WTC11 (cell line): ENCODE results near the gene EXOC4. TPM values are rescaled to one million over a fixed set of nuclear protein-coding genes. Genes with fewer than 3 reads are reported as not detected.

Experiments
- ATAC-seq: fragments of 200-7000 bp; cut with Tn5 transposase; 2 replicates; pipeline ENCODE4 v1.10.0; 2021; ENCODE audit warnings: mild to moderate bottlenecking, moderate library complexity
- CTCF ChIA-PET: fragments of 300-600 bp; sonication (Branson Sonifier 250); formaldehyde crosslinking; loops from one replicate; lab custom pipeline; 2021; ENCODE audit warnings: antibody characterized with exemption; lab: Charles Lee
- POLR2A ChIA-PET: fragments of 350-600 bp; sonication (Branson Sonifier 250); formaldehyde crosslinking; loops from one replicate; lab custom pipeline; 2021; ENCODE audit warnings: antibody characterized with exemption; lab: Charles Lee
- DNase-seq: peaks from one replicate; pipeline ENCODE4 v3.0.0; 2021; ENCODE audit warnings: low spot score
- H3K27ac Mint-ChIP-seq: 2 replicates; pipeline ENCODE4 v1.8.0; 2021; ENCODE audit warnings: mixed read lengths
- H3K27me3 Mint-ChIP-seq: 2 replicates; pipeline ENCODE4 v1.8.0; 2021; ENCODE audit warnings: low read depth, mild to moderate bottlenecking, moderate library complexity, mixed read lengths
- H3K36me3 Mint-ChIP-seq: 2 replicates; pipeline ENCODE4 v1.8.0; 2021; ENCODE audit warnings: mixed read lengths
- H3K4me1 Mint-ChIP-seq: 2 replicates; pipeline ENCODE4 v1.8.0; 2022; ENCODE audit warnings: mixed read lengths
- H3K4me3 Mint-ChIP-seq: 2 replicates; pipeline ENCODE4 v1.8.0; 2021; ENCODE audit warnings: mild to moderate bottlenecking, moderate library complexity, mixed read lengths
- H3K9me3 Mint-ChIP-seq: 2 replicates; pipeline ENCODE4 v1.8.0; 2021; ENCODE audit warnings: mixed read lengths
- ELF4 ChIP-seq: sonication (generic); formaldehyde crosslinking; IDR thresholded peaks from 2 replicates; pipeline ENCODE4 v1.8.1; 2022; ENCODE audit warnings: low read depth, mild to moderate bottlenecking, moderate library complexity, missing genetic modification reagents
- ETV6 ChIP-seq: sonication (generic); formaldehyde crosslinking; IDR thresholded peaks from 2 replicates; pipeline ENCODE4 v1.8.1; 2022; ENCODE audit warnings: mild to moderate bottlenecking, missing genetic modification reagents
- HMGA2 ChIP-seq: fragments of 250-450 bp; sonication (Bioruptor Pico); IDR thresholded peaks from 2 replicates; pipeline ENCODE4 v1.4.0; 2021; ENCODE audit warnings: mild to moderate bottlenecking, moderate library complexity
- IRF2 ChIP-seq: sonication (generic); formaldehyde crosslinking; IDR thresholded peaks from 2 replicates; pipeline ENCODE4 v1.8.0; 2022; ENCODE audit warnings: low read depth, missing genetic modification reagents, borderline replicate concordance
- MYBL2 ChIP-seq: sonication (generic); formaldehyde crosslinking; IDR thresholded peaks from 2 replicates; pipeline ENCODE4 v1.8.1; 2023; ENCODE audit warnings: mild to moderate bottlenecking, moderate library complexity, missing genetic modification reagents
- NFE2L1 ChIP-seq: sonication (generic); formaldehyde crosslinking; IDR thresholded peaks from 2 replicates; pipeline ENCODE4 v1.8.1; 2023; ENCODE audit warnings: missing genetic modification reagents
- TEAD4 ChIP-seq: sonication (generic); formaldehyde crosslinking; IDR thresholded peaks from 2 replicates; pipeline ENCODE4 v1.8.0; 2022; ENCODE audit warnings: mild to moderate bottlenecking, missing genetic modification reagents
- ZNF232 ChIP-seq: sonication (generic); formaldehyde crosslinking; IDR thresholded peaks from 2 replicates; pipeline ENCODE4 v1.8.0; 2022; ENCODE audit warnings: mild to moderate bottlenecking, missing genetic modification reagents
- ZNF263 ChIP-seq: sonication (generic); formaldehyde crosslinking; IDR thresholded peaks from 2 replicates; pipeline ENCODE4 v1.8.1; 2022; ENCODE audit warnings: low read depth, mild to moderate bottlenecking, moderate library complexity, missing genetic modification reagents
- total RNA-seq: library from RNA; stranded (reverse); gene quantifications from 3 replicates; pipeline ENCODE4 v1.2.3, GENCODE V29; 2021
- TF ChIP-seq, protein P1 (sequence below): fragments of 250-450 bp; sonication (Bioruptor Pico); IDR thresholded peaks from 2 replicates; pipeline ENCODE4 v1.9.0; 2021; ENCODE audit warnings: mild to moderate bottlenecking, borderline replicate concordance
- TF ChIP-seq, protein P2 (sequence below): sonication (generic); formaldehyde crosslinking; IDR thresholded peaks from 2 replicates; pipeline ENCODE4 v1.8.1; 2022; ENCODE audit warnings: mild to moderate bottlenecking, moderate library complexity, missing genetic modification reagents
- TF ChIP-seq, protein P3 (sequence below): sonication (generic); formaldehyde crosslinking; IDR thresholded peaks from 2 replicates; pipeline ENCODE4 v1.8.1; 2022; ENCODE audit warnings: low read depth, missing genetic modification reagents, borderline replicate concordance
- TF ChIP-seq, protein P4 (sequence below): fragments of 250-450 bp; sonication (Bioruptor Pico); conservative IDR thresholded peaks from 2 replicates; pipeline ENCODE4 v1.9.0; 2021; ENCODE audit warnings: mild to moderate bottlenecking
- TF ChIP-seq, protein P5 (sequence below): fragments of 250-450 bp; sonication (Bioruptor Pico); IDR thresholded peaks from 2 replicates; pipeline ENCODE4 v1.8.0; 2021; ENCODE audit warnings: mild to moderate bottlenecking
- TF ChIP-seq, protein P6 (sequence below): fragments of 250-450 bp; sonication (Bioruptor Pico); IDR thresholded peaks from 2 replicates; pipeline ENCODE4 v1.9.0; 2021; ENCODE audit warnings: moderate library complexity, mild to moderate bottlenecking, inconsistent platforms, borderline replicate concordance
- TF ChIP-seq, protein P7 (sequence below): sonication (generic); formaldehyde crosslinking; IDR thresholded peaks from 2 replicates; pipeline ENCODE4 v1.8.0; 2022; ENCODE audit warnings: mild to moderate bottlenecking, missing genetic modification reagents
- TF ChIP-seq, protein P8 (sequence below): sonication (generic); formaldehyde crosslinking; IDR thresholded peaks from 2 replicates; pipeline ENCODE4 v1.8.1; 2023; ENCODE audit warnings: mild to moderate bottlenecking, missing genetic modification reagents
- TF ChIP-seq, protein P9 (sequence below): sonication (generic); formaldehyde crosslinking; IDR thresholded peaks from 2 replicates; pipeline ENCODE4 v1.8.1; 2022; ENCODE audit warnings: missing genetic modification reagents, borderline replicate concordance

EXOC4 gene
- total RNA-seq, 1 experiment from 2014 or later: 62.0 TPM

DNA sequence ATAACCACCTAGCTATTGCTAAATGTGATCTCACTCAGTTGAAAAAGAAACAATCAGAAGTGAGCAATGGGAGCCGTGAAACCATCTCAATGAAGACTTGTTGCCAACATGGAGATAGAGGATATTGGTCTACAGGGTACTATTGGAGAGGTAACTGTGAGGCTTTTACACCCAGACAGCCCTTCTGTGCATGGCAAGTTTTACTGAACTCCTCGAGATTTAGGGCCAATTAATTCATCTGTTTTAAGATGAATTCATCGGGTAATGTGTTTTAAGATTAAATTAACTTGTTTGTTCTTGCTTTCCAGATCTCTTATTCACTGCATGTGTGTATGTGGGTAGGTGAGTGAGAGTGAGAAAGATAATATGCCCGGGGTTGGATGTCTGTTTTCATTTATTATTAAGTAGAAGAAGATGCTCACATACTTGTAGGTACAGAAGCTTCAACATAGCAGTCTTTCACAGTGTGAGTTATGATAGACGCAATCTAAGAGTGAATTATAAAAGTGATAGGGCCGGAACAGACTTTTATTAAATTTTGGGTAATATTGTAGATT lies 323.8 kb downstream of the EXOC4 start:
- H3K4me1 Mint-ChIP-seq: peaks cover 17% of the 10 kb centered on the region
- H3K36me3 Mint-ChIP-seq: peaks cover 2% of the 10 kb centered on the region; the same call in 1 of the 2 replicates
- H3K9me3 Mint-ChIP-seq: no peaks in the 10 kb centered on the region
- no peak overlapping the region for H3K4me3 Mint-ChIP-seq
- ChIA-PET CTCF (interaction anchor here (1.2 kb wide), 1 partner anchor 13 kb away, joined by 3 read pairs; no protein-coding TSS in a partner anchor), POLR2A (no interaction called here)
- no peak for DNase-seq
- TF ChIP-seq TEAD4 (CRISPR knock-in tag) (no peak), NFE2L1 (CRISPR knock-in tag) (no peak), IRF2 (CRISPR knock-in tag) (no peak), HMGA2 (no peak), ZNF232 (CRISPR knock-in tag) (no peak), ELF4 (CRISPR knock-in tag) (no peak)
- TF ChIP-seq, protein P1, sequence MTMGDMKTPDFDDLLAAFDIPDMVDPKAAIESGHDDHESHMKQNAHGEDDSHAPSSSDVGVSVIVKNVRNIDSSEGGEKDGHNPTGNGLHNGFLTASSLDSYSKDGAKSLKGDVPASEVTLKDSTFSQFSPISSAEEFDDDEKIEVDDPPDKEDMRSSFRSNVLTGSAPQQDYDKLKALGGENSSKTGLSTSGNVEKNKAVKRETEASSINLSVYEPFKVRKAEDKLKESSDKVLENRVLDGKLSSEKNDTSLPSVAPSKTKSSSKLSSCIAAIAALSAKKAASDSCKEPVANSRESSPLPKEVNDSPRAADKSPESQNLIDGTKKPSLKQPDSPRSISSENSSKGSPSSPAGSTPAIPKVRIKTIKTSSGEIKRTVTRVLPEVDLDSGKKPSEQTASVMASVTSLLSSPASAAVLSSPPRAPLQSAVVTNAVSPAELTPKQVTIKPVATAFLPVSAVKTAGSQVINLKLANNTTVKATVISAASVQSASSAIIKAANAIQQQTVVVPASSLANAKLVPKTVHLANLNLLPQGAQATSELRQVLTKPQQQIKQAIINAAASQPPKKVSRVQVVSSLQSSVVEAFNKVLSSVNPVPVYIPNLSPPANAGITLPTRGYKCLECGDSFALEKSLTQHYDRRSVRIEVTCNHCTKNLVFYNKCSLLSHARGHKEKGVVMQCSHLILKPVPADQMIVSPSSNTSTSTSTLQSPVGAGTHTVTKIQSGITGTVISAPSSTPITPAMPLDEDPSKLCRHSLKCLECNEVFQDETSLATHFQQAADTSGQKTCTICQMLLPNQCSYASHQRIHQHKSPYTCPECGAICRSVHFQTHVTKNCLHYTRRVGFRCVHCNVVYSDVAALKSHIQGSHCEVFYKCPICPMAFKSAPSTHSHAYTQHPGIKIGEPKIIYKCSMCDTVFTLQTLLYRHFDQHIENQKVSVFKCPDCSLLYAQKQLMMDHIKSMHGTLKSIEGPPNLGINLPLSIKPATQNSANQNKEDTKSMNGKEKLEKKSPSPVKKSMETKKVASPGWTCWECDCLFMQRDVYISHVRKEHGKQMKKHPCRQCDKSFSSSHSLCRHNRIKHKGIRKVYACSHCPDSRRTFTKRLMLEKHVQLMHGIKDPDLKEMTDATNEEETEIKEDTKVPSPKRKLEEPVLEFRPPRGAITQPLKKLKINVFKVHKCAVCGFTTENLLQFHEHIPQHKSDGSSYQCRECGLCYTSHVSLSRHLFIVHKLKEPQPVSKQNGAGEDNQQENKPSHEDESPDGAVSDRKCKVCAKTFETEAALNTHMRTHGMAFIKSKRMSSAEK: no peak
- TF ChIP-seq, protein P2, sequence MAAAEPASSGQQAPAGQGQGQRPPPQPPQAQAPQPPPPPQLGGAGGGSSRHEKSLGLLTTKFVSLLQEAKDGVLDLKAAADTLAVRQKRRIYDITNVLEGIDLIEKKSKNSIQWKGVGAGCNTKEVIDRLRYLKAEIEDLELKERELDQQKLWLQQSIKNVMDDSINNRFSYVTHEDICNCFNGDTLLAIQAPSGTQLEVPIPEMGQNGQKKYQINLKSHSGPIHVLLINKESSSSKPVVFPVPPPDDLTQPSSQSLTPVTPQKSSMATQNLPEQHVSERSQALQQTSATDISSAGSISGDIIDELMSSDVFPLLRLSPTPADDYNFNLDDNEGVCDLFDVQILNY: no peak
- no peak for ATAC-seq
- H3K27ac Mint-ChIP-seq: no peak overlapping the region
- no peaks in the 10 kb centered on the region for H3K27me3 Mint-ChIP-seq

DNA sequence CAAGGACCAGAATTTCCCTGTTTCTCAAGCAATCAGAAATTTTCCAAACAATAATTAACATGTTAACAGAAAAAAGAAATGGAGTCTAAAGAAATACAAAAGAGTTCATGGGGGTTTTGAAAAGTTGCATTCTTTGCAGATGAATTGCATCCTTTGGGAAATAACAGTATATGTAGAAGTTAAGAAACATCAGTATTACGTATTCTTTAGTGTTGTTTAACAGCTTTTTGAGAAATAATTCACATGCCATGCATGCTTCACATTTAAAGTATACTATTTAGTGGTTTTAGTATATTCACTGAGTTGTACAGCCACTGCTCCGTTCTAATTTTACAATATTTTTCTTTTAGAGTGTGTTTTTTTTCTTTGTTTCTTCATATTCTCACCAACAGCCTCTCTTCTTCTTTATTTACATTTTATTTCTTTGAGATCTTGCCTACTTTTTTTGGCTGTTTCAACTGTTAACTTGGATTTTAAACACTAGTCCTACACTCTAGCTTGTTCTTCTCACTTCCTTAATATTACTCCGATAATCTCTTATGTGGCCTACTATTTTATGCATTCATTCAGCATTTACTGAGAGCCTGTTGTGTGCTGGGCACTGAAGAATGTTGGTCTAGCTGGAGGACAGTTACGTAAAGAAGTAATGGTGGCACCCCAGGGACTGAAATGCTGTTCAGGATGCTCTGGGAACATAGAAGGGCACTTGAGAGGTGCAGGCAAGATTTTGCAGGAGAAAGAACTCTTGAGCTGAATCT lies 330.1 kb downstream of the EXOC4 start:
- H3K4me3 Mint-ChIP-seq: no peak overlapping the region
- DNase-seq: no peak
- ChIA-PET POLR2A (no interaction called here), CTCF (interaction anchor here (0.5 kb wide), 1 partner anchor 26 kb away, joined by 3 read pairs; no protein-coding TSS in a partner anchor)
- H3K4me1 Mint-ChIP-seq: peaks cover 24% of the 10 kb centered on the region
- H3K36me3 Mint-ChIP-seq: peaks cover 6% of the 10 kb centered on the region
- TF ChIP-seq, protein P3, sequence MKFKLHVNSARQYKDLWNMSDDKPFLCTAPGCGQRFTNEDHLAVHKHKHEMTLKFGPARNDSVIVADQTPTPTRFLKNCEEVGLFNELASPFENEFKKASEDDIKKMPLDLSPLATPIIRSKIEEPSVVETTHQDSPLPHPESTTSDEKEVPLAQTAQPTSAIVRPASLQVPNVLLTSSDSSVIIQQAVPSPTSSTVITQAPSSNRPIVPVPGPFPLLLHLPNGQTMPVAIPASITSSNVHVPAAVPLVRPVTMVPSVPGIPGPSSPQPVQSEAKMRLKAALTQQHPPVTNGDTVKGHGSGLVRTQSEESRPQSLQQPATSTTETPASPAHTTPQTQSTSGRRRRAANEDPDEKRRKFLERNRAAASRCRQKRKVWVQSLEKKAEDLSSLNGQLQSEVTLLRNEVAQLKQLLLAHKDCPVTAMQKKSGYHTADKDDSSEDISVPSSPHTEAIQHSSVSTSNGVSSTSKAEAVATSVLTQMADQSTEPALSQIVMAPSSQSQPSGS (CRISPR knock-in tag): no peak
- TF ChIP-seq ZNF263 (CRISPR knock-in tag): no peak
- TF ChIP-seq, protein P4, sequence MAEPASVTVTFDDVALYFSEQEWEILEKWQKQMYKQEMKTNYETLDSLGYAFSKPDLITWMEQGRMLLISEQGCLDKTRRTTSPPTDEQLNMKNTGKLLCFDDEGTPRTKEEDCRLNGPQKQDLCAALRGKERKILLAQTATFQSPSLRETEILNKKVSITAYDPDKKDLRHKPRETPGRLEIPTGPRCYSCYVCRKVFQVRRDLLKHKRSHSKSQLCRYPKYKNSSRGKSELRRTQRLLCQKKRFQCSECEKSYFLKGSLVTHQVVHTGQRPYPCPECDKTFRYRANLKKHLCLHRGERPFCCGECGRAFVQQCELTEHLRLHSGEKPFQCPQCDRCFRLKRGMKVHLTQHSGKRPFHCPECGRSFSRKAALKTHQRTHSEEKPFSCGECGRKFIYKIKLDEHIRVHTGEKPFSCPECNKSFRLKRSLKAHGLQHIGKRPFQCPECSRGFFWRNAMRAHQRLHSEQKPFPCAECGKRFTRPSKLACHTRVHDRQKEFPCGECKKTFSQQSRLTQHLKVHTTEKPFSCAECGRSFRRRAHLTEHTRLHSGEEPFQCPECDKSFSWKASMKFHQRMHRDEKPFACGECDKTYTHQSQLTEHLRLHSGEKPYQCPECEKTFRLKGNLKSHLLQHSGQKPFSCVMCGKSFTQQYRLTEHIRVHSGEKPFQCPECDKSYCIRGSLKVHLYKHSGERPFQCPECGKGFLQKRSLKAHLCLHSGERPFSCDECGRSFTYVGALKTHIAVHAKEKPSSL (CRISPR knock-in tag): no peak
- TF ChIP-seq, protein P5, sequence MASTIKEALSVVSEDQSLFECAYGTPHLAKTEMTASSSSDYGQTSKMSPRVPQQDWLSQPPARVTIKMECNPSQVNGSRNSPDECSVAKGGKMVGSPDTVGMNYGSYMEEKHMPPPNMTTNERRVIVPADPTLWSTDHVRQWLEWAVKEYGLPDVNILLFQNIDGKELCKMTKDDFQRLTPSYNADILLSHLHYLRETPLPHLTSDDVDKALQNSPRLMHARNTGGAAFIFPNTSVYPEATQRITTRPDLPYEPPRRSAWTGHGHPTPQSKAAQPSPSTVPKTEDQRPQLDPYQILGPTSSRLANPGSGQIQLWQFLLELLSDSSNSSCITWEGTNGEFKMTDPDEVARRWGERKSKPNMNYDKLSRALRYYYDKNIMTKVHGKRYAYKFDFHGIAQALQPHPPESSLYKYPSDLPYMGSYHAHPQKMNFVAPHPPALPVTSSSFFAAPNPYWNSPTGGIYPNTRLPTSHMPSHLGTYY (CRISPR knock-in tag): no peak
- TF ChIP-seq, protein P6, sequence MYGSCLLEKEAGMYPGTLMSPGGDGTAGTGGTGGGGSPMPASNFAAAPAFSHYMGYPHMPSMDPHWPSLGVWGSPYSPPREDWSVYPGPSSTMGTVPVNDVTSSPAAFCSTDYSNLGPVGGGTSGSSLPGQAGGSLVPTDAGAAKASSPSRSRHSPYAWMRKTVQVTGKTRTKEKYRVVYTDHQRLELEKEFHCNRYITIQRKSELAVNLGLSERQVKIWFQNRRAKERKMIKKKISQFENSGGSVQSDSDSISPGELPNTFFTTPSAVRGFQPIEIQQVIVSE (CRISPR knock-in tag): no peak
- TF ChIP-seq, protein P7, sequence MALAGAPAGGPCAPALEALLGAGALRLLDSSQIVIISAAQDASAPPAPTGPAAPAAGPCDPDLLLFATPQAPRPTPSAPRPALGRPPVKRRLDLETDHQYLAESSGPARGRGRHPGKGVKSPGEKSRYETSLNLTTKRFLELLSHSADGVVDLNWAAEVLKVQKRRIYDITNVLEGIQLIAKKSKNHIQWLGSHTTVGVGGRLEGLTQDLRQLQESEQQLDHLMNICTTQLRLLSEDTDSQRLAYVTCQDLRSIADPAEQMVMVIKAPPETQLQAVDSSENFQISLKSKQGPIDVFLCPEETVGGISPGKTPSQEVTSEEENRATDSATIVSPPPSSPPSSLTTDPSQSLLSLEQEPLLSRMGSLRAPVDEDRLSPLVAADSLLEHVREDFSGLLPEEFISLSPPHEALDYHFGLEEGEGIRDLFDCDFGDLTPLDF (CRISPR knock-in tag): no peak
- TF ChIP-seq, protein P8, sequence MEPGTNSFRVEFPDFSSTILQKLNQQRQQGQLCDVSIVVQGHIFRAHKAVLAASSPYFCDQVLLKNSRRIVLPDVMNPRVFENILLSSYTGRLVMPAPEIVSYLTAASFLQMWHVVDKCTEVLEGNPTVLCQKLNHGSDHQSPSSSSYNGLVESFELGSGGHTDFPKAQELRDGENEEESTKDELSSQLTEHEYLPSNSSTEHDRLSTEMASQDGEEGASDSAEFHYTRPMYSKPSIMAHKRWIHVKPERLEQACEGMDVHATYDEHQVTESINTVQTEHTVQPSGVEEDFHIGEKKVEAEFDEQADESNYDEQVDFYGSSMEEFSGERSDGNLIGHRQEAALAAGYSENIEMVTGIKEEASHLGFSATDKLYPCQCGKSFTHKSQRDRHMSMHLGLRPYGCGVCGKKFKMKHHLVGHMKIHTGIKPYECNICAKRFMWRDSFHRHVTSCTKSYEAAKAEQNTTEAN: no peak
- TF ChIP-seq, protein P9, sequence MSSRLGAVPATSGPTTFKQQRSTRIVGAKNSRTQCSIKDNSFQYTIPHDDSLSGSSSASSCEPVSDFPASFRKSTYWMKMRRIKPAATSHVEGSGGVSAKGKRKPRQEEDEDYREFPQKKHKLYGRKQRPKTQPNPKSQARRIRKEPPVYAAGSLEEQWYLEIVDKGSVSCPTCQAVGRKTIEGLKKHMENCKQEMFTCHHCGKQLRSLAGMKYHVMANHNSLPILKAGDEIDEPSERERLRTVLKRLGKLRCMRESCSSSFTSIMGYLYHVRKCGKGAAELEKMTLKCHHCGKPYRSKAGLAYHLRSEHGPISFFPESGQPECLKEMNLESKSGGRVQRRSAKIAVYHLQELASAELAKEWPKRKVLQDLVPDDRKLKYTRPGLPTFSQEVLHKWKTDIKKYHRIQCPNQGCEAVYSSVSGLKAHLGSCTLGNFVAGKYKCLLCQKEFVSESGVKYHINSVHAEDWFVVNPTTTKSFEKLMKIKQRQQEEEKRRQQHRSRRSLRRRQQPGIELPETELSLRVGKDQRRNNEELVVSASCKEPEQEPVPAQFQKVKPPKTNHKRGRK (CRISPR knock-in tag): no peak
- TF ChIP-seq MYBL2 (CRISPR knock-in tag): no peak
- TF ChIP-seq ETV6 (CRISPR knock-in tag): no peak
- ATAC-seq: no peak
- peaks cover 5% of the 10 kb centered on the region for H3K9me3 Mint-ChIP-seq
- H3K27me3 Mint-ChIP-seq: no peaks in the 10 kb centered on the region
- peak overlapping the region; percentile 10; the same call in 1 of the 2 replicates for H3K27ac Mint-ChIP-seq
